DMS 273 treated with DMSO at 0.1 percent for 48 hours (cell line): ENCODE measurements around the gene PRKCA.

ENCODE experiments used
- DNase-seq: peaks from one replicate; lab custom pipeline; 2025; lab: John Stamatoyannopoulos, UW

Gene PRKCA

DNA sequence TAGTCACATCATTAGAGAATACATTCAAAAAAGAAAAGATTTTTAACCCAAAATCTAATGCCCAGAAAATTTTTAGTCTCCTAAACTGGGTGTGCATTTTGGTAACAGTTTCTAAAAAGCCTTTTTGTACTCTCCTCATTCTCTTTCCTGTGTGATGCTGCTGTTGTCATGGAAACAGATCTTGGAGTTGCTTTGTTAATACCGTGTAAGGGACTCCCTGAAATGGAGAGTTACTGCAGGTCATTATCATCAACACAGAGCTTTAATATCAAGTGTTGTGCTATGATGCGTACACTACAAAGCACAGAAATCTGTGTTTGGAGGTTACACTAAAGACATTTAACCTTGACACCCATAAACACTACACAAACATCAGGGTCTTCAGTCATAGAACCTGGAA, 216.3 kb downstream of the PRKCA start:
- no peak for DNase-seq

DNA sequence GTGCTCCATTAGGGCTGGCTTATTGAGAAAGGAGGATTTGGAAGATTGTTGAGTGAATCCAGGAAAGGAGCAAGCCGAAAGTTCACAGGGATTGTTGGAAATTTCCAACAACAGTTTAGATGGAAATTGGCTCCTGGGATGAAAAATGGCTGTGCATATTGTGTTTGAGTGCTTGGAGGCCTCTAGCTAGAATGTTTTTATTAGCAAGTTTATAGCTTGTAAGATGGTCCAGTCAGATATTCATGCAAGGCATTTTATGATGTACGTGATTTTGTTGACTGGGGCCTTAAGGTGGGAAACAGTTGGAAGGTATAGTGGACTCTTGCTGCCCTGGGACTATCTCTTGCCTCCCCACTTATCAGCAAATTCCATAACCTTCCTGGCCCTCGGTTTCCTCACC, 216.7 kb downstream of the PRKCA start:
- no peak for DNase-seq

DNA sequence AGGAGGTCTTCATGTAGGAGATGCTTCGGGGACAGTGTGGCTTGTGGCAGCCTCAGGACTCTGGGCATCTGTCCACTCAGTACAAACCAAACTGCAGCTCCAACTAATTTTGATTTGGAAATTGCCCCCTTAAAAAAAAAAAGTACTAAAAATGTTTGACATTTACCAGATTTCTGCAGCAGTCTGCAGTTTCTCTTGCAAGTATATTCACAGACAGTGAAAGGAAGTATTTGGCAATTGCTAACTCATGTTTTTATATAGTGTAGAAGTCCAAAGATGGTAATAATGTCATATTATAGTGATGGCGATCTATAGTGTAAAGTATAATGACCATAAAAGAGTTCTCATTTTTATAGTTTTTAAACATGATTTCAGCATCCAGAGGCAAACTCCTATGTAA, 218.6 kb downstream of the PRKCA start:
- no peak for DNase-seq

DNA sequence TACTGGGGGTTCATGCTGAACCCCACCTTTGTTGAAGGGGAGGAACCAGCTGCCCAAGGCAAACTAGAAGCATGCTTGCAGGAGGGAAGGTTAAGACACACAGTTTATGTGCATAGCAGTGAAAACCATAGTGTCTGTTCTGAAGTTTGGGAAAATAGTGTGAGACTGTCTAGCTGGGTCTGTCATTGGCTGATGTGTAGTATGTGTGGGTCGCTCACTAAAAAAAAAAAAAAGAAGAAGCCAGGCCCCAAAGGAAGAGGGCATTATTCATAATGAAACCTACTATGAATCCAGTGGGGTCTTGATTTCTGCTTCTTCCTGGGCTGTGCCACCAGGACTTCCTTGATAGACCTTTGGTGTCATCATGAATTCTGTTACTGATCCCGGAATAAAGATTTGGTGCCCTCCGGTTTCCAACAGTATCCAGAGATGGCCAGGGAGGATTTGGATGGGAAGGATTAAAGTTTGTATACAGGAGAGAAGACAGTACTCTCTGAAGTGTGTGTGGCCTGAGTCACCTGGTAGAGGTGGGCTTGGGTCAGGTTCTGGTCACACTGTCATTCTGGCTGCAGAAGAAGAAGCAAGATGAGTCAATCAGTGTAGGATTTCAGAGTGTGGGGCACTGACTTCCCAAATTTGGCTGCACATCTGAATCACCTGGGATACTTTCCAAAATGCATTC, 220.3 kb downstream of the PRKCA start:
- DNase-seq = no peak

DNA sequence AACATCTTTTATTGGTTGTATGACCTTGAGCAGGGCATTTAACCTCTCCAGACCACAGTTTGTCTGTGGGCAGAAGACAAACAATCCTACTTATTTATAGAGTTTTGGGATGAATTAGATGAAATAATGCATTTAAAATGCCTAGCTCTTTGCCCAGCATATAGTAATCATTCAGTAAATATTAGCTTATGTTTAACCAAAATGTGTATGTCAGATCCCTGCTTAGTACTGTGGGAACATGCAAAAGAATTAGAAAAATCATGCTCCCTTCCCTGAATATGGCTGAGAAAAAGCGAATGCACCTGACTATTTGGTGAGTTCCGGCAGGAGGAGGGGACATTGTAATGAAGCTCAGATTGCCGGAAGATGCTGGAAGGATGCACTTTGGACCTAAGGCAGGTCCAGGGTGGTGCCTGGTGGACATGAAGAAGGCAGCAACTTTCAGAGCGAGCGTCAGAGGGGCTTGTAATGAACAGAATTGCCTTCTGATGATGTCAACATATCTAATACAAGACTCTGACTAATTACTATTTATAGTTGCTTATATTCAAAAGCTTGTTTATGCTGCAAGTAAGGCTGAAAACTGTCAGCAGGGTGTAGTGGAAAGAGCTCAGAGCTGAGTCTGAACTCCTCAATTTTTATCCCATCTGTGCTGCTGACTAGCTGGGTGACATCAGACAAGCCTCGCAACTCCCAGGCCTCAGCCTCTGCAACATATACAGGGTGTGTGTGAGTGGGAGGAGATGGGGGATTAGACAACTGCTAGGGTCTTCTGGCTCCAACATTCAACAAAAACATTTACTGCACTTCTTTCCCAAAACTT, 221.2 kb downstream of the PRKCA start:
- no peak for DNase-seq

DNA sequence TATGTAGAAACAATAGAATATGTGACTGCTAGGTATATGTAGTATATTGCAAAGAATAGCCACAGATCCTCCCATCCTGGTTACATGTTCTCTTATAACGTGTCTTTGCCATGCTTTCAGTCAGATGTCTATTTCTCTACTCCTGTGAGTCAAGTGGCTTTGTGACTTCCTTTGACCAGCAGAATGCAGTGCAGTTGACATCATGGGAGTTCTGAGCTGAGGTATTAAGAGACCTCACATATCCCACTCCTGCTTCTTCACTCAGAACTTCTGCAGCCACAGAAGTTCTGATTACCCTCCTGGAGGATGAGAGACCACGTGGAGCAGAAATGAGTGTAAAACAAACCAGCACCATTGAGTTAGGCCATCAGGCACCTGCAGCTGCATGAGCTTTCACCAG, 222.5 kb downstream of the PRKCA start:
- DNase-seq = no peak

DNA sequence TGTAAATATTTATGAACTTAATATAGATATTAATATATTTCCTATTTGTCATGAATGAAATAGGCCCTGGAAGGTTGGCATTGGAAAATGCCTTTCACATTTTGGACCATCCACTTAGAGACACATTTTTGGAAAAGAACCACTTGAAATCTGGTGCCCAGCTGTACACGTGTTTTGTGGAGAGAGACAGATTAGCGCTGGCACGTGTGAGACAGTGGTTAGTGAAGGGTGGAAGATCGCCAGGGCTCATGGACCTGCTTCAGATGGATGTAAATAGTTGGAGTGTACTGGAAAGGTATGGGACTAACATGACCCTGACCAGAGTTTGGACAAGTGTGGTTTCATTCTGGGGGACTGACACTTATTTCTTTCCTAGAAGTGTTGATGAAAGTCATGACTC, 222.9 kb downstream of the PRKCA start:
- no peak for DNase-seq

DNA sequence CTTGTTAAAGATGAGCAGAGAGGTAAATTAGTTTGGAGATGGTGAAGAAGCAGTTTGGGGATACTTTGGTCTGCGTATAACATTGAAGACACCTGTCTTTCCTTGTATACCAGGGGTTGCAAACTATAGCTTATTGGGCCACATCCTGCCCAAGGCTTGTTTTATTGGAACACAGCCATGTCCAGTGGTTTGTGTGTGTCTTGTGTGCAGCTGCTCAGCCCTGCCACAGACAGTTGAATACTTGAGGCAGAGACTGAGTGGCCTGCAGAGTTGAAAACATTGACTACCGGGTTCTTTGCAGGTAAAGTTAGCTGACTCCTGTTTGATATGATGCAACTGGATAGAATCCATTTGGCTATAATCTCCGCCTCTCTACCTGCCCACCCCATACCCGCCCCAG, 224.4 kb downstream of the PRKCA start:
- DNase-seq = no peak

DNA sequence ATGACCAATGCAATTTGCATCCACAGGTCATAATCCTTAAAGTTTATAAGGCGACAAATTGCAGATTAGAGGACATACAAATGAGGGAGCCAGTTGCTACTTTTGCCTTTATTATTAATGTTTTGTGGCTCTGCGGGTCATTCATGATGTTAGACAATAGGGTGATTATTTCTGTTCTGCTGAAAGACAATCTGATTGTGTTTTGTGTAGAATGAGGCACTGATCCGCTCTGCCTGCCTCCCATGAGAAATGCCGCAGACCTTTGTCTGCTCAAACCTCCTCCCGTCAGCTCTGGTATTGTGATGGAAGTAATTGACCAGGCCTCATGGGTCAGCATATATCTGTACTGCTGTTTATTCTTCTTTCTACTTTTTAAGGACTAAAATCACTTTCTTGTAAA, 224.9 kb downstream of the PRKCA start:
- DNase-seq = no peak

DNA sequence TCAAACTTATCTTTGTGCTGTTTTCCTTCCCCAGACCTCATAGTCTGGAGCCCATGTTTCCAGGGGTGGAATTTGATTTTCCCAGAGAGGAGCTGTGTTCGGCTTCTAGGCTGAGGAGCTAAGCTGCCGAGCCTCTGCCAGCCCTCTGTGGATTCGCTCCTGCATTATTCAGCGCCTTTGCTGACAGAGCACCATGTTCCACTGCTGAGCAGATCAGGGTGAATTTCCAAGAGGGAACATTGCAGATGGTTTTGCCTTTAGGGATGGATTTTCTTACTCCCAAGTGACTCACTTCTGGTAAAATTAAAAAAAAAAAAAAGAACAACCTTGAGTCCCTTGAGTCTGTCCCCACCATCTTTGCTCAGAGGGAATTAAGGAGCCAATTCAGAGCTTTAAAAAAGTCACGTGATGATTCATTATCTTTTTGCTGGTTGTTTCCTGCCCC, 229.5 kb downstream of the PRKCA start:
- DNase-seq = no peak

DNA sequence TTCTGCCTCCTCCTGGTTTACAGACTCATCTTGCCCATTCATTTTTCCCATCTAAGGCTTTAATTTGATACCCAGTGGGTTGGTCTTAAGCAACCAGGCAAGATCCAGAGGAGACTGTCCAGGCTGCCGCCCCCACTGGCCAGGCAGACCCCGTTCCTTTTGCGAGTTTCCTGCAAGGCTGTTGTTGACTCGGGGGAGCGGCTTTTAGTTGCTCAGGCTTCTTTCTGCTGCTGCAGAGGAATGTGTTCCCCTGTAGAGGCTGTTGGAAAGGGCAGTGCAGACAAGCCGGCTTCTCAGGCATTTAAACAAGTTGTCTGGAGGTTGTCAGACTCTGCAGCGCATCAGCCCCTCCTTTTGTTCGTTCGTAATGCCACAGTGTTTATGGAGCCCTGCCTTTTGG, 231.2 kb downstream of the PRKCA start:
- no peak for DNase-seq

DNA sequence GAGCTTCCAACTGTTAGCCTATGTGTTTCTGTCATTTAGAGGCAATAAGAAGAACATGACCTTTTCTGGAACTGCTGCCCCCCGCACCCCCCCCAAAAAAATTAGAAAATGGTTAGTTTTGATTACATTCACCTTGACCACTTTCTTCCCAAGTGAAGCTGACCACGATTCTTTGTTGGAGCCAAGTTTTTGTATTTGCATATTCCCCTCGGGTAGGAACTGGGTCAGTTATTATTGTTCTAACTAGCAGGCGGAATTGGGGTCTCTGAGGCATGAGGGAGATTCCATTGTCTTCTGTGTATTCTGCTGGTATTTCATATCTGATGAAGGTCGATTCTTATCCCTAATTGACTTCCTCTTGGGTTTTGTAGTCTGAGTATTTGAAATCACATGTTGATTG, 231.6 kb downstream of the PRKCA start:
- no peak for DNase-seq

DNA sequence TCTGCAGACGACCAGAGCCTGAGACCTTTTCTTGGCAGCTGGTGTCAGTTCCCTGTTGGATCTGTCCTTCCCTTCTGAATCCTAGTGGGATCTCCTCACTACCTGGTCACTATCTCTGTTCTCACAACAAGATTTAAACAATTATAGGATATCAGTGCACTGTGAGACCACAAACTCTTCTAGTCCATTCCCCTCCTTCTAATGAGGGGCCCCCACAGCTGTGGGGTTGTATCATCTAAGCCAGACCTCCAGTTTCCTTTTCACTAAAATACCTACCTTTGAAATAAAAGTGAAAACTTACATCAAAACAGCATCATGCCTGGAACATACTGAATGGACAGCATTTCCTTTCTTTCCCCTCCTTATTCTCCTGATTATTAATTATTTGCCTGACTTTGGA, 233.2 kb downstream of the PRKCA start:
- DNase-seq = no peak

DNA sequence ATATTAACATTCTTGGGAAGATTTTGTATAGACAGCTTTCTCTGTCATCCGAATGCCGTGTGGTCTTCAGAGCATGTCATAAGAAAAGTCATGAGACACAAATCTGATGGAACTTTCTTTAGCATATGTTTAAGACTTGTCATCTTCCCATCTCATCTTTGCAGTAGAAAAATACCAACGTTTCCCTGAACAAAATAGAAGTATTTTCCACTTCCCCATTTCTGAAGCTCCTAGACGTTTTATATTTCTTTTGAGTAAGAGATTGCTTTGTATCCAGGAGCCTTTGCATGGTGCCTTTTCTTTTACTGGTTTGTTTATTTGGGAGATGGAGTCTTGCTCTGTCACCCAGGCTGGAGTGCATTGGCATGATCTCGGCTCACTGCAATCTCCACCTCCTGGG, 235.1 kb downstream of the PRKCA start:
- DNase-seq = no peak

DNA sequence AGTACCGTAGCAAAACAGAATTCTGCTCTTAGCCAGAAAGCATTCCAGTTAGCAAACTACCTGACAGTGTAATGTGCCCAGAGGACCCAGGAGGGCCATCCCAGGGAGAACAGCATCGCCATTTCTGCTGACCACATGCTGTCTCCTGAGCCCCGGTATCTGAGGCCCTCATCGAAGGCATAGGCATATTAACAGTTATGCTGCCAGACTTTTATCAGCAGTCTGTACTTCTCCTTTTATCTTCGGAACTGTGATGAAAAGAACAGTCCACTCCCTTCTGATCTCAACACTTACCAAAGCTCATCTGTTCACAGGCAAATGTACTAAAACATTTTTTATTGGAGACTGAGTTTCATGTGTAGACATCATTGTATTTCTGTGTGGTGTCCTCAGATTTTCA, 236.4 kb downstream of the PRKCA start:
- DNase-seq = no peak

DNA sequence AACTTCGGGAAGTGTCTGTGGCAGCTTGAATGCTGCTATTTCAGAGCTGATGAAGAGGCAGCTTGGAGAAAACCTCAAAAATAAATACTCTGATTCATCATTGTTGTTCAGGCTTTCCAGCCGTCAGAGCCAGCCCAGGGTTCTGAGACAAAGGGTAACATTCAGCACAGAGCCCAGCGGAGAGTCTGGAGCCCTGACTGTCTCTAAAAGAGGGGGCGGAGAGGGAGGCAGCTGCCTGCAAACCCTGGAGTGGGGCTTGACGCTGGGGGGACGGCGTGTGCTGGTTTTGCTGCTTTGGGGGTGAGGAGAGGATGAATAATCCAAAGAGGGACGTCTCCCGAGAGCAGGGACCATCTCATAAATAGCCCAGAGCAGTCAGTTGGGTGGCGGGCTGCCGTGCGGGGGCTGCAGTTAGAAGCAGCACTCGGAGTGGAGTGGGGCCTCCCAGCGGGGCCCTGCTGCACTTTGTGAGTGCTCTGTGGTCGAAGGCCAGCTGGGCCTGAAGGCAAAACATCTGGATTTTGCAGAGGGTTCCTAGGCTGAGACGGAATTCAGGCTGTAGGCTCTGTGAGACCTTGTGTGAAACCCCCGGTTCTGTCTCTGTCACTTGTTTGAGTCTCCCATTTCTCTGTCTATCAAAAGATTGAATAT, 237.8 kb downstream of the PRKCA start:
- DNase-seq = no peak

DNA sequence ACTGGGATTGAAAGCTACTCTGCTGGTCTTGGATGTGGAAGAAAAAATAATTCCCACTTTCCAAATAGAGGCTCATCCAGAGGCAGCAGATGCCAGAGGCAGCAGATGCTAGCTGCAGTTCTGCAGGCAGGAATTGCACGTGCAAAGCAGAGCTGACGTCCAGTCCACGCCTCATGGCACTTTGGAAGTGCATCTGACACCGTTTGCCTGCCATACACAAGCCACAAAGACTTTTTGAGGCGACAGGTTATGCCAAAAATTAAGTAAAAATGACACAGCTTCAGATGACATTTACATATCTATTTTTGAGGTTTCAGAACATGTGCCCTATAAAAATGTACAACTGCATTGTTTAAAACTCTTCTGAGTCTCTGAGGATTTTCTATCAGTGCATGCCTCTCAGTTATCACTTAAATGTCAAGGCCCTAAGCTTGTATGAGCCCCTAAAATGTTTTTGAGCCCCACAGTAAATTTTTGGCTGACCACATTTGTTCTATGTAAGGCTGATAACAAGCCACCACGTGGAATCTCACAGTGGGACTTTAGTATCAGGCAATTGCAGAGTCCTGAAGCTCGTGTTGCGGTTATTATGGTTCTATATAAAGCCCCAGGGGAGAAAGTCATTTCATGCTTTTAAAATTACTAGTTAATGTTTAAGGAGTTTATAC, 239.2 kb downstream of the PRKCA start:
- DNase-seq = no peak

DNA sequence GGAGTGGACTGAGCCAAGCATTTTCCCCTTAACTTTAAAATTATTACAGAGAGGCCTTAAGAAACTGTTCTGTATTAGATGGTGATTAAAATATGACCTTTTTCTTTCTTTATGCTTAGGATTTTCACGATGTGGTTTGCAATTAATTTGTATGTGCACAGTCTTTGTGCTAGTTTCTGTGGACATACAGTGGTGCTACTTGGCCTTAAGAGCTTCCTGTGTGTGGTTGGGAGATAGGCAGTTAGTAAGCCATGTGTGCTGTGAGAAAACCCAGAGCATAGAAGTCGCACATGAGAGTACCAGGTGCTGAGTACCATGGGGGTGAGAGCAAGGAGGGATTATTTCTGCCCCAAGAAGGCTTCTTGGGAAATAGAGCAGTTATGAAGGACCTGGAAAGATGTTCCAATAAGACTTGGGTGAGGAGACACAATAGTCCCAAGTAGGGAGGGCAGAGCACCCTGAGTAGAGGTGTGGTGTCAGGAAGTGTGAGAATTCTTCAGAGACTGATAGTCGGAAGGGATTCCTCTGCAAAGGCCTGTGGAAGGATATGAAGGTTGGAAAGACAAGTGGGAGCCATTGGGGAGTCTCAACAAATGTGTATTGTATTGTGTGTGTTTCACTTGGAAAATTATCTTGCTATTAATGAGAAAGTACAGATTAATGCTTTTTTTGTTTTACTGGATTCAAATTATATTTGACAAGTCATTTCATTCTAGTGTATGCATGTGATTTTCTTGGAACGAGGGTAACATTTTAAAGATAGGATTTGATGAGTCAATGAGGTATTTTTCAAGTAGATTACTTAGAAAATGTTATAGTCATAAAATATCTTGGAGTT, 239.9 kb downstream of the PRKCA start:
- no peak for DNase-seq

DNA sequence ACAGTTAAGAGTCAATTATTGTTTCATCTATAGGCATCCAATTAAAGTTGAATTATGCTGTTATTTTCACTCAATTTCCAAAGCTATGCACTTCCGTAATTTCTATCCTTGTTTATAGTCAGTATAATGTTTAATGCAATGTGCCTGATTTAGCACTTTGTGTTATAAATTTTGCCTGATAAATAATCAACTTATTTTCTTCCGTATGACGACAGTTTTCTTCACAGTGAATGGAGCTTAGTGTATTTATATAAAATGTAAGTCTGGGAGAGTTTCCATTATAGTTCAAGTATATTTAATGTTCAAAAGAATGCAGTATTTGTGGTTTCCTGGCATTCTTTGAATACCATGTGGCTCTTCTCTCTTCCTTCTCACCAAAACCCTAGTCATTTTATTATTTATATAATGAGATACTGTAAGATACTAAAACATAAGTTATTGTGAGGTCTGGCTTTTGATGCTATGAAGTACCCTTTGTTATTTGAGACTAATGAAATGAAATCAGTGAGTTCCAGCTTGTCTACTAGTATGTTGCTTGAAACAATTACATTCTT, 240.6 kb downstream of the PRKCA start:
- DNase-seq = no peak

DNA sequence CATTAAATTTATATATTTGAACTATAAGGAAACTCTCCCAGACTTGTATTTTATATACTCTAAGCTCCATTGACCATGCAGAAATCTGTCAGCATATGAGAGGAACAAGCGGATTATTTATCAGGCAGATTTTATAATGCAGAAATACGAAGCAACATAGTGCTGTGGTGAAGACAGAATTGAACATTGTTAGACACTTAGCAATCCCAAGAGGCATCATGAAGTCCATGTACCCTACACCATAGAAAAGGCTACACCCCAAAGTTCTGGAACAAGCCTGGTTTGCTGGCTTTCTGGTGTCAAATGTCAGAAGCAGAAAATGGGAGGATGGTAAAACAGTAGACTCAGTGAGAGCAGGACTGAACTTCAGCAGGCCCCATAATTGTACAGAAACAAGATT, 241.1 kb downstream of the PRKCA start:
- DNase-seq = no peak

DNA sequence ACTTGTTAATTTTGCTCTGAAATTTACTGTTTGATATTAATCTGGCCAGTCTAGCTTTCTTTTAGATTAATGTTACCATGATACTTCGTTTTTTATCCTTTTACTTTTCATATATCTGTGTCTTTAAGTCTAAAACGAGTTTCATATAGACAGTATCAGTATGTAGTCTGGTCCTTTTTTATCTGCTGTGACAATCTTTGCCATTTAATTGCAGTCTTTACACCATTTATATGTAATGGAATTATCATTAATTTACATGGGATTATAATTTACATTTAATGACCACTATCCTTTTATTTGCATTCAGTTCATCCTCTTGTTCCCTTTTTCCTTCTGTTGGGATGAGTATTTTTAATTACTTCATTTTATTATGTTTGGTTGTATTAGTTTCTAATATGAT, 243.5 kb downstream of the PRKCA start:
- DNase-seq = no peak
